Measurements from ENCODE around the gene MRPL51. TPM values are rescaled to one million over a fixed set of nuclear protein-coding genes. Genes with fewer than 3 reads are reported as not detected.

Gene MRPL51
- total and polyA plus RNA-seq, 9 of the 15 experiments (the other 6 are each of a cell fraction or from before 2014, with no cell fraction given), result 127 to 727 (median 208) TPM

DNA sequence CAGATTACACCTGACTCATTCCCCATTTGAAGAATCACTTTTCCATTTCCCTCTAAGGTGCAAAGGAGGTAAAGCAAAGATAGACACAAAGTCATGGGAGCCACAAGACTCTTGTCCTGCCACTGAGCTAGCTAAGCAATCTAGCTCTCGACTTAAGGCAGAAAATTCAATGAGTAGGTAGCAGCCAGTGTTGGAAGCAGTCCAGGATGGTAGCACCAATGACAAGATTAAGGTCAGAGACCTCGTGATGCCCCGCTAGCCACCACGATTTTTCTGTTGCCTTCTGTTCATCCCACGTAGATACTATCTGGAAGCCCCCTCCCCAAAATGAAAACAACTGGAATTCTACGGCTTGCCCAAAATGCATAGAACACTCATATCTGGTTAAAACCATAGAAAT lies 24.0 kb downstream of the MRPL51 start:
- Histone ChIP-seq H3K27me3 (ENCODE audit: control insufficient read depth in 2 of 2, insufficient read depth in 2 of 2, low read length in 2 of 2) (no peaks in the 10 kb centered on the region), H3K27ac (ENCODE audit: extremely low read depth, low read depth, low read length) (no peak overlapping the region), H2AFZ (ENCODE audit: low read depth, low read length) (no peak overlapping the region), H3K9me3 (replicated peaks; ENCODE audit: control insufficient read depth, insufficient read depth, low read depth, low read length) (no peaks in the 10 kb centered on the region), H3K4me2 (ENCODE audit: insufficient read depth, low read length) (no peak overlapping the region), H4K20me1 (replicated peaks; ENCODE audit: control insufficient read depth, insufficient read depth, low read length) (no peaks in the 10 kb centered on the region), H3K9ac (ENCODE audit: insufficient read depth in 1 of 2, low read depth in 2 of 2, low read length in 2 of 2) (no peak overlapping the region; a peak in 1 of 4 replicates), H3K36me3 (ENCODE audit: control insufficient read depth, insufficient read depth, low read length) (peaks cover 10% of the 10 kb centered on the region; the same call in 2 of the 3 replicates), H3K4me1 (replicated peaks in 1 of 2; ENCODE audit: control insufficient read depth in 2 of 2, insufficient read depth in 2 of 2, low read length in 2 of 2) (peaks cover 14 to 19% of the 10 kb centered on the region in 2 experiments; a peak in 4 of 5 replicates), H3K4me3 (no peak overlapping the region), H3K79me2 (ENCODE audit: control insufficient read depth, insufficient read depth, low read length) (no peaks in the 10 kb centered on the region; the same call in 2 of the 3 replicates), H3K9me1 (ENCODE audit: control insufficient read depth, insufficient read depth, low read length) (no peaks in the 10 kb centered on the region)
- no TSS peak for BruUV-seq (replicated peaks)
- WGBS (ENCODE audit: insufficient coverage, low coverage, missing lambda C conversion rate), result 46% methylated on average over 6 of the region's 6 CpGs
- in situ Hi-C loops (cut with MboI) (loop anchor here (25.0 kb wide), 1 partner anchor 407 kb away; no protein-coding TSS in a partner anchor), intact Hi-C loops (cut with micrococcal nuclease) (no loop called here)
- POLR2A ChIA-PET, result interaction anchor here (0.6 to 1.0 kb wide), 4 partner anchors 10 to 229 kb away, joined by 3 read pairs; no protein-coding TSS in a partner anchor
- no peak for DNase-seq (ENCODE audit: extremely low read depth in 1 of 4, low spot score in 3 of 4)
- CTCF ChIA-PET (ENCODE audit: low intra/inter-chr PET ratio), result no interaction called here
- no peak for ATAC-seq
- no peak for FAIRE-seq
- TF ChIP-seq, protein P1, sequence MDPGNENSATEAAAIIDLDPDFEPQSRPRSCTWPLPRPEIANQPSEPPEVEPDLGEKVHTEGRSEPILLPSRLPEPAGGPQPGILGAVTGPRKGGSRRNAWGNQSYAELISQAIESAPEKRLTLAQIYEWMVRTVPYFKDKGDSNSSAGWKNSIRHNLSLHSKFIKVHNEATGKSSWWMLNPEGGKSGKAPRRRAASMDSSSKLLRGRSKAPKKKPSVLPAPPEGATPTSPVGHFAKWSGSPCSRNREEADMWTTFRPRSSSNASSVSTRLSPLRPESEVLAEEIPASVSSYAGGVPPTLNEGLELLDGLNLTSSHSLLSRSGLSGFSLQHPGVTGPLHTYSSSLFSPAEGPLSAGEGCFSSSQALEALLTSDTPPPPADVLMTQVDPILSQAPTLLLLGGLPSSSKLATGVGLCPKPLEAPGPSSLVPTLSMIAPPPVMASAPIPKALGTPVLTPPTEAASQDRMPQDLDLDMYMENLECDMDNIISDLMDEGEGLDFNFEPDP (CRISPR knock-in tag; IDR thresholded peaks at IDR 0.05), result no peak
- TF ChIP-seq FOXM1 (IDR thresholded peaks at IDR 0.05; ENCODE audit: low read depth) (no peak), FOXM1 (CRISPR knock-in tag; IDR thresholded peaks at IDR 0.05; ENCODE audit: low read depth) (no peak), KDM1A (IDR thresholded peaks at IDR 0.05) (no peak), HIVEP1 (CRISPR knock-in tag; IDR thresholded peaks at IDR 0.05) (no peak), NCOA1 (IDR thresholded peaks at IDR 0.05; ENCODE audit: low read depth) (no peak), ZNF124 (CRISPR knock-in tag; IDR thresholded peaks at IDR 0.05) (no peak), SAFB2 (IDR thresholded peaks at IDR 0.05; ENCODE audit: borderline replicate concordance, low read depth, low read length, severe bottlenecking) (no peak), MEIS2 (IDR thresholded peaks at IDR 0.05; ENCODE audit: partially characterized antibody) (no peak), PCBP2 (IDR thresholded peaks at IDR 0.05; ENCODE audit: low read depth, low read length, poor library complexity, severe bottlenecking) (no peak)
- TF ChIP-seq, protein P2, sequence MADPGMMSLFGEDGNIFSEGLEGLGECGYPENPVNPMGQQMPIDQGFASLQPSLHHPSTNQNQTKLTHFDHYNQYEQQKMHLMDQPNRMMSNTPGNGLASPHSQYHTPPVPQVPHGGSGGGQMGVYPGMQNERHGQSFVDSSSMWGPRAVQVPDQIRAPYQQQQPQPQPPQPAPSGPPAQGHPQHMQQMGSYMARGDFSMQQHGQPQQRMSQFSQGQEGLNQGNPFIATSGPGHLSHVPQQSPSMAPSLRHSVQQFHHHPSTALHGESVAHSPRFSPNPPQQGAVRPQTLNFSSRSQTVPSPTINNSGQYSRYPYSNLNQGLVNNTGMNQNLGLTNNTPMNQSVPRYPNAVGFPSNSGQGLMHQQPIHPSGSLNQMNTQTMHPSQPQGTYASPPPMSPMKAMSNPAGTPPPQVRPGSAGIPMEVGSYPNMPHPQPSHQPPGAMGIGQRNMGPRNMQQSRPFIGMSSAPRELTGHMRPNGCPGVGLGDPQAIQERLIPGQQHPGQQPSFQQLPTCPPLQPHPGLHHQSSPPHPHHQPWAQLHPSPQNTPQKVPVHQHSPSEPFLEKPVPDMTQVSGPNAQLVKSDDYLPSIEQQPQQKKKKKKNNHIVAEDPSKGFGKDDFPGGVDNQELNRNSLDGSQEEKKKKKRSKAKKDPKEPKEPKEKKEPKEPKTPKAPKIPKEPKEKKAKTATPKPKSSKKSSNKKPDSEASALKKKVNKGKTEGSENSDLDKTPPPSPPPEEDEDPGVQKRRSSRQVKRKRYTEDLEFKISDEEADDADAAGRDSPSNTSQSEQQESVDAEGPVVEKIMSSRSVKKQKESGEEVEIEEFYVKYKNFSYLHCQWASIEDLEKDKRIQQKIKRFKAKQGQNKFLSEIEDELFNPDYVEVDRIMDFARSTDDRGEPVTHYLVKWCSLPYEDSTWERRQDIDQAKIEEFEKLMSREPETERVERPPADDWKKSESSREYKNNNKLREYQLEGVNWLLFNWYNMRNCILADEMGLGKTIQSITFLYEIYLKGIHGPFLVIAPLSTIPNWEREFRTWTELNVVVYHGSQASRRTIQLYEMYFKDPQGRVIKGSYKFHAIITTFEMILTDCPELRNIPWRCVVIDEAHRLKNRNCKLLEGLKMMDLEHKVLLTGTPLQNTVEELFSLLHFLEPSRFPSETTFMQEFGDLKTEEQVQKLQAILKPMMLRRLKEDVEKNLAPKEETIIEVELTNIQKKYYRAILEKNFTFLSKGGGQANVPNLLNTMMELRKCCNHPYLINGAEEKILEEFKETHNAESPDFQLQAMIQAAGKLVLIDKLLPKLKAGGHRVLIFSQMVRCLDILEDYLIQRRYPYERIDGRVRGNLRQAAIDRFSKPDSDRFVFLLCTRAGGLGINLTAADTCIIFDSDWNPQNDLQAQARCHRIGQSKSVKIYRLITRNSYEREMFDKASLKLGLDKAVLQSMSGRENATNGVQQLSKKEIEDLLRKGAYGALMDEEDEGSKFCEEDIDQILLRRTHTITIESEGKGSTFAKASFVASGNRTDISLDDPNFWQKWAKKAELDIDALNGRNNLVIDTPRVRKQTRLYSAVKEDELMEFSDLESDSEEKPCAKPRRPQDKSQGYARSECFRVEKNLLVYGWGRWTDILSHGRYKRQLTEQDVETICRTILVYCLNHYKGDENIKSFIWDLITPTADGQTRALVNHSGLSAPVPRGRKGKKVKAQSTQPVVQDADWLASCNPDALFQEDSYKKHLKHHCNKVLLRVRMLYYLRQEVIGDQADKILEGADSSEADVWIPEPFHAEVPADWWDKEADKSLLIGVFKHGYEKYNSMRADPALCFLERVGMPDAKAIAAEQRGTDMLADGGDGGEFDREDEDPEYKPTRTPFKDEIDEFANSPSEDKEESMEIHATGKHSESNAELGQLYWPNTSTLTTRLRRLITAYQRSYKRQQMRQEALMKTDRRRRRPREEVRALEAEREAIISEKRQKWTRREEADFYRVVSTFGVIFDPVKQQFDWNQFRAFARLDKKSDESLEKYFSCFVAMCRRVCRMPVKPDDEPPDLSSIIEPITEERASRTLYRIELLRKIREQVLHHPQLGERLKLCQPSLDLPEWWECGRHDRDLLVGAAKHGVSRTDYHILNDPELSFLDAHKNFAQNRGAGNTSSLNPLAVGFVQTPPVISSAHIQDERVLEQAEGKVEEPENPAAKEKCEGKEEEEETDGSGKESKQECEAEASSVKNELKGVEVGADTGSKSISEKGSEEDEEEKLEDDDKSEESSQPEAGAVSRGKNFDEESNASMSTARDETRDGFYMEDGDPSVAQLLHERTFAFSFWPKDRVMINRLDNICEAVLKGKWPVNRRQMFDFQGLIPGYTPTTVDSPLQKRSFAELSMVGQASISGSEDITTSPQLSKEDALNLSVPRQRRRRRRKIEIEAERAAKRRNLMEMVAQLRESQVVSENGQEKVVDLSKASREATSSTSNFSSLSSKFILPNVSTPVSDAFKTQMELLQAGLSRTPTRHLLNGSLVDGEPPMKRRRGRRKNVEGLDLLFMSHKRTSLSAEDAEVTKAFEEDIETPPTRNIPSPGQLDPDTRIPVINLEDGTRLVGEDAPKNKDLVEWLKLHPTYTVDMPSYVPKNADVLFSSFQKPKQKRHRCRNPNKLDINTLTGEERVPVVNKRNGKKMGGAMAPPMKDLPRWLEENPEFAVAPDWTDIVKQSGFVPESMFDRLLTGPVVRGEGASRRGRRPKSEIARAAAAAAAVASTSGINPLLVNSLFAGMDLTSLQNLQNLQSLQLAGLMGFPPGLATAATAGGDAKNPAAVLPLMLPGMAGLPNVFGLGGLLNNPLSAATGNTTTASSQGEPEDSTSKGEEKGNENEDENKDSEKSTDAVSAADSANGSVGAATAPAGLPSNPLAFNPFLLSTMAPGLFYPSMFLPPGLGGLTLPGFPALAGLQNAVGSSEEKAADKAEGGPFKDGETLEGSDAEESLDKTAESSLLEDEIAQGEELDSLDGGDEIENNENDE (IDR thresholded peaks at IDR 0.05; ENCODE audit: low read depth, low read length), result no peak
